GM12872 (cell line): Measurements from ENCODE around the gene ASTN2.

Experiments
- TF ChIP-seq, protein P1 (sequence below): IDR thresholded peaks from 3 replicates; pipeline ENCODE4 v1.5.1; 2011; ENCODE audit warnings: low read depth, mild to moderate bottlenecking, low read length, moderate library complexity; ENCODE audit not compliant: insufficient read depth

ASTN2 gene

GRCh38 chr9:117282541-117282940, 132.3 kb downstream of the ASTN2 start:
- TF ChIP-seq, protein P1, sequence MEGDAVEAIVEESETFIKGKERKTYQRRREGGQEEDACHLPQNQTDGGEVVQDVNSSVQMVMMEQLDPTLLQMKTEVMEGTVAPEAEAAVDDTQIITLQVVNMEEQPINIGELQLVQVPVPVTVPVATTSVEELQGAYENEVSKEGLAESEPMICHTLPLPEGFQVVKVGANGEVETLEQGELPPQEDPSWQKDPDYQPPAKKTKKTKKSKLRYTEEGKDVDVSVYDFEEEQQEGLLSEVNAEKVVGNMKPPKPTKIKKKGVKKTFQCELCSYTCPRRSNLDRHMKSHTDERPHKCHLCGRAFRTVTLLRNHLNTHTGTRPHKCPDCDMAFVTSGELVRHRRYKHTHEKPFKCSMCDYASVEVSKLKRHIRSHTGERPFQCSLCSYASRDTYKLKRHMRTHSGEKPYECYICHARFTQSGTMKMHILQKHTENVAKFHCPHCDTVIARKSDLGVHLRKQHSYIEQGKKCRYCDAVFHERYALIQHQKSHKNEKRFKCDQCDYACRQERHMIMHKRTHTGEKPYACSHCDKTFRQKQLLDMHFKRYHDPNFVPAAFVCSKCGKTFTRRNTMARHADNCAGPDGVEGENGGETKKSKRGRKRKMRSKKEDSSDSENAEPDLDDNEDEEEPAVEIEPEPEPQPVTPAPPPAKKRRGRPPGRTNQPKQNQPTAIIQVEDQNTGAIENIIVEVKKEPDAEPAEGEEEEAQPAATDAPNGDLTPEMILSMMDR = no peak

DNA sequence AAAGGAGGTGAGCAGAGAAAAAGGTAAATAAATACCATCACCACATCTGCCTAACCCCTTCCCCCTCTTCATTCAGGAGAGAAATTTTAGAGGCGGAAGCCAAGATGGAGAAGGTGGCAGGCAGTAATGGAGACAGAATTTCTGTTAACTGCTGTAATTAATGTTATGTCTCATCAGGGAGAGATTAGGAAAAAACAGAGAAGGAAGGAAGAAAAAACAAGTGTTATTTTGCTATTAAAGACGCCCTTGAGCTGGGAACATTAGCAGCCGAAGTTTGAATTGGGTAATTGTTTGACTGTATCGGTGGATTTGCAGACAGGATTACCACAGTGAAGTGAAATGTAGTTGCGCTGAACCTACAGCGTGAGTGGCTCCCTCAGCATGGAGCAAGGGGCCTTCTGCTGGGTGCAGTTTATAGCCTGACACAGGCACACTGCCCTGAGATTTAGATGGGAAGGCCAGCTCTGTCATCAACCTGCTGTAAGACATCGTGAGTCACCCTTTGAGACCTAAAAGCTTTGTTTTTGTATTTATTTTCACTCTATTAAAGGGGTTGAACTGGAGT, 136.3 kb downstream of the ASTN2 start:
- TF ChIP-seq, protein P1 = no peak

DNA sequence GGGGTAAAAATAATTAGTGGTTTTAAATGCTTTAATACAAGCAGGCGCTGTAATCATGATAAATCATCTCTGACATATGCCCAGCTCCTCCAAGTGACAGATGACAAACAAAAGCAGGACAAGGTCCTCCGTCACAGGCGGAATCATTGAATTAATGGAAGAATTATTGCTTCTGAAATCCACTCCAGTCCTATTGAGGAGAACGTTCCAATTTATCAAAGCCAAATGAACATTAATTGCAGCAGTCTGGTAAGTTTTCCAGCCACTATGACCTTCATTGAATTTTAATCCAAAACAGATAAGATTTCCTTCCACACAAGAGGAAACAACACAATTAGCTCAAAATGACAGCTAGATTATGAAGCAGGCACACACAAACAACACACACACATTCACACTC, 136.8 kb downstream of the ASTN2 start:
- TF ChIP-seq, protein P1 = no peak

- TF ChIP-seq, protein P1 = no peak
These were observed 138.4 kb downstream of the ASTN2 start for GRCh38 chr9:117276444-117276843.

DNA sequence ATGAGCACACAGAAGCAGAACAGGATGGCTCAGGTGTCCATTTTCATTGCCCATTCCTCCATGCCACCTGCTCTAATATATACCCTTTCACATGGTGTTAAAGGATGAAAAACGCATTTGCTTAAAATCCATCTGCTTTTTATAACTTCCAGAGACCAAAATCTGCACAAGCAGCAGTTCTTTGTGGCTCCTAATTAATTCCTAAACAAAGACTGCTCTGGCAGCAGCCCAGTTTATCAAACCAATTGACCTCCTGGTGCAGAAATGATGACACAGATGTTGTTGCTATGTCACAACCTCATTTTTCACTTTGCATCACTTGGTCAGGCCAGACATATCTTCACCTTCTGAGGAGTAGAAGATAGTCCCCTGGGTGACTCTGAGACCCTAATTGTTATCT, 141.2 kb downstream of the ASTN2 start:
- TF ChIP-seq, protein P1 = no peak

DNA sequence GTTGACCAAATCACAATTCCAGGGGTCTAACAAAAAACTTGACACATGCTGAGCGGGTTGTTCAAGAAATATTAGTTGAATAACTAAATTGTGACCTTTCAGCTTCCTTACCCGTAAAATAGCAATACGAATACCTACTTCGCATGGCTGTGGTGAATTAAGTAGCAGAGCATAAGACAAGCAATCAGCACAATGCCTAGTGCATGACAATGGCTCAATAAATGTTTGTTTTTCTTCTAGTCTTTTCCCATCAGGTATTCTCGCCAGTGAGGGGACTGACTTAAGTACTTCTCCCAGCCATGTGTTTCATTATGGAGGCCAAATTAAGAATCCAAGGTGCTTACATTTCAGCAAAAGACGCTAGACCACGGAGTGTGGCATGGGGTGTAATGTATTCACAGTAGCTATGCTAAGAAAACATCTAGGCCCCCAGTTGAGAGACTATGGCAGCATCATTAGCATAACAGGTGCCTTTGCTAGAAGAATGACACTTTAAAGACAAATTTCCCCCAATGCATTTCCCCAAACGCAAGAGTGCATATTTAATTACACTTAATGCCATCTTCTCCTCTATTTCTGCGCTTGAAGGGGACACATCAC, 145.9 kb downstream of the ASTN2 start:
- TF ChIP-seq, protein P1 = no peak

GRCh38 chr9:117266855-117267497, 147.9 kb downstream of the ASTN2 start:
- TF ChIP-seq, protein P1 = no peak
